Kidney (tissue), 14 donors: ENCODE results near the gene GNAT1. TPM values are rescaled to one million over a fixed set of nuclear protein-coding genes. Genes with fewer than 3 reads are reported as not detected.

Source experiments
- DNase-seq, 5 donors: peaks; one replicate each; pipeline ENCODE4 v3.0.0-alpha.2; 2013 to 2020
- FAIRE-seq: peaks from 2 replicates; lab custom pipeline; 2012; peaks lifted over from hg19 to GRCh38; lab: Jason Lieb, UNC
- H3K27ac ChIP-seq, 2 donors: one replicate each; pipeline ENCODE4 v1.7.0; 2013; ENCODE audit warnings: low read depth in 2 of 2, low read length in 2 of 2, inconsistent platforms in 1 of 2
- H3K27me3 ChIP-seq: one replicate; pipeline ENCODE4 v1.7.1; 2013; ENCODE audit warnings: low read length, inconsistent platforms; ENCODE audit not compliant: control insufficient read depth, insufficient read depth
- H3K36me3 ChIP-seq, 3 donors: one replicate each; pipeline versions ENCODE4 v1.7.0 to v1.7.1; 2013; ENCODE audit warnings: low read length in 3 of 3, control low read depth in 1 of 3, inconsistent platforms in 1 of 3; ENCODE audit not compliant: insufficient read depth in 3 of 3, control insufficient read depth in 2 of 3
- H3K4me1 ChIP-seq, 3 donors: one replicate each; pipeline versions ENCODE4 v1.7.0 to v1.7.1; 2013; ENCODE audit warnings: low read length in 3 of 3, inconsistent platforms in 1 of 3, low read depth in 1 of 3; ENCODE audit not compliant: control insufficient read depth in 2 of 3, insufficient read depth in 2 of 3
- H3K4me3 ChIP-seq, 3 donors: one replicate each; pipeline versions ENCODE4 v1.7.0 to v1.8.1; 2013; ENCODE audit warnings: low read length in 3 of 3, control low read depth in 1 of 3, inconsistent platforms in 1 of 3
- H3K9ac ChIP-seq, 3 donors: one replicate each; pipeline versions ENCODE4 v1.7.0 to v1.7.1; 2013; ENCODE audit warnings: low read length in 3 of 3, control low read depth in 1 of 3, inconsistent platforms in 1 of 3
- H3K9me3 ChIP-seq, 3 donors: one replicate each; pipeline versions ENCODE4 v1.7.0 to v1.7.1; 2013; ENCODE audit warnings: low read length in 3 of 3, control low read depth in 1 of 3, inconsistent platforms in 1 of 3; ENCODE audit not compliant: control insufficient read depth in 2 of 3, insufficient read depth in 1 of 3
- CTCF ChIP-seq: IDR thresholded peaks from 3 replicates; pipeline ENCODE4 v1.5.1; 2012; ENCODE audit warnings: mild to moderate bottlenecking, moderate library complexity, borderline replicate concordance; ENCODE audit not compliant: insufficient read depth; ENCODE audit errors: extremely low read depth
- intact Hi-C: fragments of 100-400 bp; cut with DNase I; formaldehyde crosslinking; loops from one replicate; pipeline ENCODE4 v1.11.1; 2022
- polyA plus RNA-seq: library from polyadenylated mRNA; stranded (reverse); fragments of 350-450 nt; fragmentation: Illumina TruSeq; extraction: RNeasy Lipid Tissue Mini Kit (QIAGEN cat#74804); gene quantifications from one replicate; pipeline ENCODE4 v1.2.3, GENCODE V29; 2014; ENCODE audit warnings: low read depth, low replicate concordance; ENCODE audit not compliant: insufficient read depth
- total RNA-seq: library from RNA; stranded (reverse); fragmentation: NEBNext Ultra II Directional; extraction: Animal tissue kit (Norgen Biotek cat#: 25700); gene quantifications from one replicate; pipeline ENCODE4 v1.2.1, GENCODE V29; 2021
- donor health status: control.
- donor health status: control.
- donor health status: control.
- donor health status: control.
- donor health status: control.
- donor health status: DM: yes; HTN: yes; CAD: no.
- donor health status: Normal renal cell carcinoma (clear cell type).

GNAT1 gene
- total and polyA plus RNA-seq, 2 donors from 2014 or later: not detected

GRCh38 chr3:50211930-50212329 lies 20.5 kb downstream of the GNAT1 start:
- Histone ChIP-seq H3K27ac (no peak overlapping the region), H3K9ac (no peak overlapping the region), H3K4me1 (no peaks in the 10 kb centered on the region), H3K36me3 (no peaks in the 10 kb centered on the region), H3K27me3 (no peaks in the 10 kb centered on the region), H3K9me3 (no peaks in the 10 kb centered on the region), H3K4me3 (no peak overlapping the region)
- FAIRE-seq: no peak
- intact Hi-C loops: no loop called here
- DNase-seq: no peak
- no peak for TF ChIP-seq CTCF

- Histone ChIP-seq H3K36me3 (no peaks in the 10 kb centered on the region), H3K4me1 (no peaks in the 10 kb centered on the region), H3K9ac (no peak overlapping the region), H3K27me3 (no peaks in the 10 kb centered on the region), H3K9me3 (no peaks in the 10 kb centered on the region), H3K4me3 (no peak overlapping the region), H3K27ac (no peak overlapping the region)
- no peak for DNase-seq
- no peak for TF ChIP-seq CTCF
- intact Hi-C loops: no loop called here
- no peak for FAIRE-seq
Measured at GRCh38 chr3:50212502-50212901, 21.1 kb downstream of the GNAT1 start.

GRCh38 chr3:50212971-50213370 lies 21.6 kb downstream of the GNAT1 start:
- H3K9ac ChIP-seq: no peak overlapping the region

More at GRCh38 chr3:50212971-50213370, 21.6 kb downstream of the GNAT1 start:
- H3K36me3 ChIP-seq: no peaks in the 10 kb centered on the region
- no peak overlapping the region for H3K27ac ChIP-seq
- DNase-seq (no peak), FAIRE-seq (no peak)
- no peaks in the 10 kb centered on the region for H3K9me3 ChIP-seq
- no peak for TF ChIP-seq CTCF
- no peaks in the 10 kb centered on the region for H3K27me3 ChIP-seq
- no peak overlapping the region for H3K4me3 ChIP-seq
- intact Hi-C loops: no loop called here
- H3K4me1 ChIP-seq: no peaks in the 10 kb centered on the region
